Stomach (tissue), 4 donors: ENCODE measurements around the gene KANTR.

Source experiments
- POLR2AphosphoS5 ChIP-seq, 3 donors: sonication (generic); formaldehyde crosslinking; IDR thresholded peaks; one replicate each; pipeline ENCODE4 v1.6.1; 2016; ENCODE audit warnings: antibody characterized with exemption in 3 of 3
- TF ChIP-seq, protein P1 (sequence below), 7 experiments: fragments of 450-650 bp in 4 of 7; fragments of 200-600 bp in 3 of 7; sonication (generic) in 3 of 7; IDR thresholded peaks; one replicate each; pipeline ENCODE4 v1.5.1; 2016 to 2019; ENCODE audit warnings: antibody characterized with exemption in 7 of 7, control low read depth in 2 of 7, mild to moderate bottlenecking in 1 of 7

DNA sequence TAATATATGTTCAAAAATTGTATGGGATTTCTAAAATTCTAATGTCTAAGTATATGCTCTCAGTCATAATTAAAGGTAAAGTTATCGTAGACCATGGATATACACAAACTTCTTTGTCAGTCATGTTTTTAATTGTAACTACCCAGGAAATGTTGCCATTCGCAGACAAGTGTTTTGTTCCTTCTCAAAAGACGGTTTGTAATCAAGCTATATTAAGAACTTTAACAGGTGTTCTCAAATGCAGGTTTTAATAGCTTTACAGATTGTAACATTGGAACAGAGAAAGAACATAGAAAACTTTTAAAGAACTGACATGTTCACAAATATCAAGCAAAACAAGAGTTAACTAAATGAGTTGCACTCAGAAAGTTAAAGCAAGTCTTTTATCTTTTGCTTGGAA, 72.2 kb downstream of the KANTR start:
- no peak for TF ChIP-seq POLR2AphosphoS5 (IDR thresholded peaks at IDR 0.05)
- TF ChIP-seq, protein P1, sequence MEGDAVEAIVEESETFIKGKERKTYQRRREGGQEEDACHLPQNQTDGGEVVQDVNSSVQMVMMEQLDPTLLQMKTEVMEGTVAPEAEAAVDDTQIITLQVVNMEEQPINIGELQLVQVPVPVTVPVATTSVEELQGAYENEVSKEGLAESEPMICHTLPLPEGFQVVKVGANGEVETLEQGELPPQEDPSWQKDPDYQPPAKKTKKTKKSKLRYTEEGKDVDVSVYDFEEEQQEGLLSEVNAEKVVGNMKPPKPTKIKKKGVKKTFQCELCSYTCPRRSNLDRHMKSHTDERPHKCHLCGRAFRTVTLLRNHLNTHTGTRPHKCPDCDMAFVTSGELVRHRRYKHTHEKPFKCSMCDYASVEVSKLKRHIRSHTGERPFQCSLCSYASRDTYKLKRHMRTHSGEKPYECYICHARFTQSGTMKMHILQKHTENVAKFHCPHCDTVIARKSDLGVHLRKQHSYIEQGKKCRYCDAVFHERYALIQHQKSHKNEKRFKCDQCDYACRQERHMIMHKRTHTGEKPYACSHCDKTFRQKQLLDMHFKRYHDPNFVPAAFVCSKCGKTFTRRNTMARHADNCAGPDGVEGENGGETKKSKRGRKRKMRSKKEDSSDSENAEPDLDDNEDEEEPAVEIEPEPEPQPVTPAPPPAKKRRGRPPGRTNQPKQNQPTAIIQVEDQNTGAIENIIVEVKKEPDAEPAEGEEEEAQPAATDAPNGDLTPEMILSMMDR (IDR thresholded peaks at IDR 0.05), result no peak
